UCSD-AML1 (cell line): ENCODE measurements around the gene TBC1D22A.

Experiments used
- DNase-seq: peaks from one replicate; lab custom pipeline; 2025; ENCODE audit not compliant: unreplicated experiment; lab: John Stamatoyannopoulos, UW

Gene TBC1D22A

GRCh38 chr22:47192651-47193437, 430.4 kb downstream of the TBC1D22A start:
- no peak for DNase-seq

- no peak for DNase-seq
Measured at GRCh38 chr22:47193606-47194329, 431.3 kb downstream of the TBC1D22A start.

- no peak for DNase-seq
Measured at GRCh38 chr22:47194476-47195155, 432.2 kb downstream of the TBC1D22A start.

GRCh38 chr22:47195156-47195483, 432.7 kb downstream of the TBC1D22A start:
- no peak for DNase-seq

GRCh38 chr22:47195484-47196165, 433.2 kb downstream of the TBC1D22A start:
- no peak for DNase-seq

- DNase-seq = no peak
Measured at GRCh38 chr22:47196166-47196849, 433.9 kb downstream of the TBC1D22A start.

- DNase-seq = no peak
Measured at GRCh38 chr22:47196881-47197772, 434.7 kb downstream of the TBC1D22A start.

GRCh38 chr22:47197773-47198500, 435.5 kb downstream of the TBC1D22A start:
- DNase-seq = no peak

- no peak for DNase-seq
Measured at GRCh38 chr22:47198801-47199251, 436.4 kb downstream of the TBC1D22A start.

- no peak for DNase-seq
Measured at GRCh38 chr22:47199261-47199978, 437.0 kb downstream of the TBC1D22A start.

GRCh38 chr22:47199979-47200272, 437.5 kb downstream of the TBC1D22A start:
- no peak for DNase-seq

GRCh38 chr22:47200273-47201051, 438.0 kb downstream of the TBC1D22A start:
- no peak for DNase-seq

- no peak for DNase-seq
Measured at GRCh38 chr22:47201186-47201995, 438.9 kb downstream of the TBC1D22A start.

- no peak for DNase-seq
Measured at GRCh38 chr22:47201996-47202818, 439.8 kb downstream of the TBC1D22A start.

GRCh38 chr22:47202819-47203553, 440.5 kb downstream of the TBC1D22A start:
- no peak for DNase-seq
